Chondrocyte (in vitro differentiated cells): ENCODE data around the gene ALDH1A2. TPM values are rescaled to one million over a fixed set of nuclear protein-coding genes. Genes with fewer than 3 reads are reported as not detected.

Experiments
- DNase-seq: peaks from one replicate; pipeline ENCODE4 v3.0.0; 2021; ENCODE audit warnings: mixed read lengths, low spot score
- H3K27ac Mint-ChIP-seq: one replicate; pipeline ENCODE4 v1.8.0; 2021; ENCODE audit warnings: mild to moderate bottlenecking, moderate library complexity, mixed read lengths; ENCODE audit not compliant: unreplicated experiment
- H3K27me3 Mint-ChIP-seq: 2 replicates; pipeline ENCODE4 v1.8.0; 2021; ENCODE audit warnings: low read depth, mixed read lengths
- H3K36me3 Mint-ChIP-seq: 2 replicates; pipeline ENCODE4 v1.8.0; 2021; ENCODE audit warnings: low read depth, mixed read lengths
- H3K4me1 Mint-ChIP-seq: 2 replicates; pipeline ENCODE4 v1.8.0; 2021; ENCODE audit warnings: low read depth, mild to moderate bottlenecking, mixed read lengths
- H3K4me3 Mint-ChIP-seq: one replicate; pipeline ENCODE4 v1.8.0; 2021; ENCODE audit warnings: mild to moderate bottlenecking, moderate library complexity, mixed read lengths; ENCODE audit not compliant: unreplicated experiment
- H3K9me3 Mint-ChIP-seq: 2 replicates; pipeline ENCODE4 v1.8.0; 2021; ENCODE audit warnings: low read depth, mixed read lengths
- CTCF ChIP-seq: fragments of 200-600 bp; sonication (generic); IDR thresholded peaks from 2 replicates; pipeline ENCODE4 v1.5.0; 2021; ENCODE audit warnings: antibody characterized with exemption, mild to moderate bottlenecking, moderate library complexity
- total RNA-seq: library from RNA; stranded (reverse); gene quantifications from 3 replicates; pipeline ENCODE4 v1.2.1, GENCODE V29; 2021

ALDH1A2 gene
- total RNA-seq, 1 donor from 2014 or later = not detected

GRCh38 chr15:57962887-57963286 lies 102.6 kb downstream of the ALDH1A2 start:
- Mint-ChIP-seq H3K4me3 (no peak overlapping the region), H3K27ac (no peak overlapping the region), H3K36me3 (no peaks in the 10 kb centered on the region), H3K4me1 (no peaks in the 10 kb centered on the region), H3K9me3 (no peaks in the 10 kb centered on the region), H3K27me3 (peaks cover 31% of the 10 kb centered on the region)
- no peak for DNase-seq
- TF ChIP-seq CTCF = no peak

GRCh38 chr15:57961919-57962318 lies 103.6 kb downstream of the ALDH1A2 start:
- TF ChIP-seq CTCF = no peak
- Mint-ChIP-seq H3K27me3 (peaks cover 33% of the 10 kb centered on the region), H3K9me3 (no peaks in the 10 kb centered on the region), H3K36me3 (no peaks in the 10 kb centered on the region), H3K4me1 (no peaks in the 10 kb centered on the region), H3K27ac (no peak overlapping the region), H3K4me3 (no peak overlapping the region)
- no peak for DNase-seq

GRCh38 chr15:57957113-57957512 lies 108.4 kb downstream of the ALDH1A2 start:
- Mint-ChIP-seq H3K9me3 (no peaks in the 10 kb centered on the region), H3K27ac (no peak overlapping the region), H3K36me3 (no peaks in the 10 kb centered on the region), H3K4me1 (no peaks in the 10 kb centered on the region), H3K27me3 (peaks cover 32% of the 10 kb centered on the region), H3K4me3 (no peak overlapping the region)
- no peak for TF ChIP-seq CTCF
- DNase-seq = no peak

GRCh38 chr15:57953874-57954273 lies 111.6 kb downstream of the ALDH1A2 start:
- Mint-ChIP-seq H3K4me3 (no peak overlapping the region), H3K4me1 (no peaks in the 10 kb centered on the region), H3K36me3 (no peaks in the 10 kb centered on the region), H3K27me3 (peaks cover 27% of the 10 kb centered on the region), H3K27ac (no peak overlapping the region), H3K9me3 (no peaks in the 10 kb centered on the region)
- DNase-seq = no peak
- no peak for TF ChIP-seq CTCF

GRCh38 chr15:57951328-57951932 lies 114.1 kb downstream of the ALDH1A2 start:
- TF ChIP-seq CTCF = no peak
- H3K36me3 Mint-ChIP-seq = no peaks in the 10 kb centered on the region
- H3K27me3 Mint-ChIP-seq = peaks cover 17% of the 10 kb centered on the region
- H3K4me1 Mint-ChIP-seq = no peaks in the 10 kb centered on the region
- H3K4me3 Mint-ChIP-seq = no peak overlapping the region
- no peaks in the 10 kb centered on the region for H3K9me3 Mint-ChIP-seq
- no peak for DNase-seq
- no peak overlapping the region for H3K27ac Mint-ChIP-seq
